Type B pancreatic cell (in vitro differentiated cells): ENCODE data around the gene APP. TPM values are rescaled to one million over a fixed set of nuclear protein-coding genes. Genes with fewer than 3 reads are reported as not detected.
A peak's percentile ranks its signal among the peaks of the same experiment; 100 is the strongest.

Source experiments
- DNase-seq: peaks from one replicate; pipeline ENCODE4 v3.0.0; 2021; ENCODE audit warnings: mixed read lengths; ENCODE audit not compliant: unreplicated experiment; ENCODE audit errors: extremely low spot score
- H3K27ac Mint-ChIP-seq: 2 replicates; pipeline ENCODE4 v1.8.0; 2021; ENCODE audit warnings: mild to moderate bottlenecking, mixed read lengths
- H3K27me3 Mint-ChIP-seq: 2 replicates; pipeline ENCODE4 v1.8.0; 2021; ENCODE audit warnings: mixed read lengths
- H3K36me3 Mint-ChIP-seq: 2 replicates; pipeline ENCODE4 v1.8.0; 2021; ENCODE audit warnings: mixed read lengths
- H3K4me1 Mint-ChIP-seq: one replicate; pipeline ENCODE4 v1.8.0; 2021; ENCODE audit warnings: mixed read lengths; ENCODE audit not compliant: unreplicated experiment
- H3K4me3 Mint-ChIP-seq: 2 replicates; pipeline ENCODE4 v1.8.0; 2021; ENCODE audit warnings: mild to moderate bottlenecking, mixed read lengths
- H3K9me3 Mint-ChIP-seq: 2 replicates; pipeline ENCODE4 v1.8.0; 2021; ENCODE audit warnings: mixed read lengths
- total RNA-seq: library from RNA; stranded (reverse); gene quantifications from 2 replicates; pipeline ENCODE4 v1.2.1, GENCODE V29; 2021; ENCODE audit warnings: low replicate concordance
- TF ChIP-seq, protein P1 (sequence below): fragments of 200-600 bp; sonication (generic); conservative IDR thresholded peaks from 2 replicates; pipeline ENCODE4 v1.5.0; 2021; ENCODE audit warnings: antibody characterized with exemption, mild to moderate bottlenecking

APP gene
- total RNA-seq, 1 donor from 2014 or later = 415 TPM

GRCh38 chr21:25895565-25896205, 274.9 kb downstream of the APP start:
- DNase-seq = no peak
- Mint-ChIP-seq H3K36me3 (peaks cover 63% of the 10 kb centered on the region), H3K4me3 (no peak overlapping the region)

GRCh38 chr21:25893191-25893590, 277.4 kb downstream of the APP start:
- Mint-ChIP-seq H3K36me3 (peaks cover 56% of the 10 kb centered on the region), H3K27ac (no peak overlapping the region), H3K27me3 (no peaks in the 10 kb centered on the region), H3K9me3 (peaks cover 10% of the 10 kb centered on the region), H3K4me1 (peaks cover 8% of the 10 kb centered on the region), H3K4me3 (no peak overlapping the region)
- TF ChIP-seq, protein P1, sequence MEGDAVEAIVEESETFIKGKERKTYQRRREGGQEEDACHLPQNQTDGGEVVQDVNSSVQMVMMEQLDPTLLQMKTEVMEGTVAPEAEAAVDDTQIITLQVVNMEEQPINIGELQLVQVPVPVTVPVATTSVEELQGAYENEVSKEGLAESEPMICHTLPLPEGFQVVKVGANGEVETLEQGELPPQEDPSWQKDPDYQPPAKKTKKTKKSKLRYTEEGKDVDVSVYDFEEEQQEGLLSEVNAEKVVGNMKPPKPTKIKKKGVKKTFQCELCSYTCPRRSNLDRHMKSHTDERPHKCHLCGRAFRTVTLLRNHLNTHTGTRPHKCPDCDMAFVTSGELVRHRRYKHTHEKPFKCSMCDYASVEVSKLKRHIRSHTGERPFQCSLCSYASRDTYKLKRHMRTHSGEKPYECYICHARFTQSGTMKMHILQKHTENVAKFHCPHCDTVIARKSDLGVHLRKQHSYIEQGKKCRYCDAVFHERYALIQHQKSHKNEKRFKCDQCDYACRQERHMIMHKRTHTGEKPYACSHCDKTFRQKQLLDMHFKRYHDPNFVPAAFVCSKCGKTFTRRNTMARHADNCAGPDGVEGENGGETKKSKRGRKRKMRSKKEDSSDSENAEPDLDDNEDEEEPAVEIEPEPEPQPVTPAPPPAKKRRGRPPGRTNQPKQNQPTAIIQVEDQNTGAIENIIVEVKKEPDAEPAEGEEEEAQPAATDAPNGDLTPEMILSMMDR = no peak
- no peak for DNase-seq

More at GRCh38 chr21:25895565-25896205, 274.9 kb downstream of the APP start:
- peaks cover 17% of the 10 kb centered on the region for H3K4me1 Mint-ChIP-seq
- no peaks in the 10 kb centered on the region for H3K27me3 Mint-ChIP-seq
- TF ChIP-seq, protein P1 = peak; percentile 67
- H3K27ac Mint-ChIP-seq = no peak overlapping the region
- H3K9me3 Mint-ChIP-seq = peaks cover 10% of the 10 kb centered on the region

- Mint-ChIP-seq H3K4me1 (peaks cover 7% of the 10 kb centered on the region), H3K9me3 (peaks cover 10% of the 10 kb centered on the region), H3K36me3 (peaks cover 58% of the 10 kb centered on the region), H3K27ac (no peak overlapping the region), H3K27me3 (no peaks in the 10 kb centered on the region), H3K4me3 (no peak overlapping the region)
- no peak for DNase-seq
- TF ChIP-seq, protein P1 = no peak
Measured at GRCh38 chr21:25891596-25891995, 279.0 kb downstream of the APP start.

GRCh38 chr21:25890001-25890400, 280.6 kb downstream of the APP start:
- H3K27me3 Mint-ChIP-seq = no peaks in the 10 kb centered on the region
- H3K36me3 Mint-ChIP-seq = peaks cover 54% of the 10 kb centered on the region
- H3K9me3 Mint-ChIP-seq = peaks cover 10% of the 10 kb centered on the region
- DNase-seq = no peak
- H3K27ac Mint-ChIP-seq = no peak overlapping the region
- H3K4me3 Mint-ChIP-seq = no peak overlapping the region
- no peaks in the 10 kb centered on the region for H3K4me1 Mint-ChIP-seq
- TF ChIP-seq, protein P1 = no peak

GRCh38 chr21:25888711-25889110, 281.9 kb downstream of the APP start:
- H3K4me1 Mint-ChIP-seq = no peaks in the 10 kb centered on the region
- no peaks in the 10 kb centered on the region for H3K9me3 Mint-ChIP-seq
- no peaks in the 10 kb centered on the region for H3K27me3 Mint-ChIP-seq
- no peak overlapping the region for H3K4me3 Mint-ChIP-seq
- TF ChIP-seq, protein P1 = no peak
- H3K27ac Mint-ChIP-seq = no peak overlapping the region
- H3K36me3 Mint-ChIP-seq = peaks cover 51% of the 10 kb centered on the region
- DNase-seq = no peak
